OCI-LY7 (cell line): ENCODE measurements around the gene NFYB.

Experiments
- CTCF ChIP-seq: fragments of 200-600 bp; sonication (generic); conservative IDR thresholded peaks from 2 replicates; pipeline ENCODE4 v1.5.1; 2014; ENCODE audit warnings: mild to moderate bottlenecking, antibody characterized with exemption, low read length, moderate library complexity, mixed read lengths
- EZH2phosphoT487 ChIP-seq: fragments of 200-600 bp; sonication (generic); IDR thresholded peaks from 2 replicates; pipeline ENCODE4 v1.6.1; 2018; ENCODE audit warnings: low read depth, borderline replicate concordance, mild to moderate bottlenecking, mixed run types, antibody characterized with exemption, low read length, moderate library complexity, mixed read lengths

DNA sequence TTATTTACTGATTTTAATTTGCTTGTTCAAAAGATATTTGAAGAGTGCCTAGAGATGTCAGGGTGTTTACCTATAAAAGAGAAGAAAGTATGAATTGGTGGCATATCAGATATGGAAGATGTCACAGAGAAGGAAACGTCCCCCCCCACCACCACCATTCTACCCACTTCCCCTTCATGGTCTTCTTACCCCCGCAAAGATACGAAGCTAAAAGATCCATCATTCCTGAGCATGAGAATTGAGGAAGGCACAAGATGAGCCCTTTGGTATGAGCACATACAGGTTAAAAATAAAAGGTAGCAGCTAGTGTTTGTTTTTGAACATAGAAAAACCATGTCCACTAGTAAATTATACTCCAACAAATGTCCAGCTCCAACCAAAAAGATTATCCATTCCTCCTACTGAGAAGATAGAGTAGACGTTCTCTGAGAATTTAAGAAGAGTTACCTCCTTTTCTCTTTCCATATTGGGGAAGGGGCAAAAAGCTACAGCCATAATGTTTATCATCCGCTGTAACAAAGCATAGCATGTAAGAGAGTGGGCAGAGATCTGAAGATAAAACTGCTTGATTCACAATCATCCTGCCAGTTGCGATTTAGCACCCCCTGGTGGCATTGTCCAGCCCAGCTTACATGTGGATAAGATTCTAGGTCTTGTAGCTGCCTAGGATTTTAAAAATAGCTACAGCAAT is 29.1 kb downstream of the NFYB start:
- TF ChIP-seq CTCF, result peak; percentile 99
- no peak for TF ChIP-seq EZH2phosphoT487
